Measurements from ENCODE around the gene NFIX. TPM values are rescaled to one million over a fixed set of nuclear protein-coding genes. Genes with fewer than 3 reads are reported as not detected.

NFIX gene
- total RNA-seq, 1 experiment from 2014 or later: 144 TPM

DNA sequence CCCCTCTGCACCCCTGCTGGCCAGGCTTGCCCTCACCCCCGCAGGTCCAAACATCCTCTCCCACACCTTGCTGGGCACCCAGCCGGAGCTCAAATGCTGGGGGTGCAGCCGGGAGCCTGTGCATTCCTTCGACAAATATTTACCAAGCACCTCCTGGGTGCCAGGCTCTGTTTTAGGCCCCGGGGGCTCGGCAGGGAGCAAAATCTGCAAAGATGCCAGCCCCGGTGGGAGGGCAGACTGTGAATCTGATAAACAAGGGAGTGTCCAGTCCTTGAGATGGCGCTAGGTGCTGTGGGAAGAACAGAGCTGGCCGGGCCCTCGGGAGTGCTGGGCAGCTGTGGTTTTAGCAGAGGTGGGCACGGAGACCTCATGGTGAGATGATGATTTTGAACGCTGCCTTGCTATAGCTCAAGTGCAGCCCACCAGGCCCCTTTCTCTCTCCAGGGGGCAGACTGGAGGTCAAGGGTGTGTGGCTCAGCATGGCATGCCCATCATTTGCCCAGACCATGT lies 10.6 kb downstream of the NFIX start:
- TF ChIP-seq, protein P1, sequence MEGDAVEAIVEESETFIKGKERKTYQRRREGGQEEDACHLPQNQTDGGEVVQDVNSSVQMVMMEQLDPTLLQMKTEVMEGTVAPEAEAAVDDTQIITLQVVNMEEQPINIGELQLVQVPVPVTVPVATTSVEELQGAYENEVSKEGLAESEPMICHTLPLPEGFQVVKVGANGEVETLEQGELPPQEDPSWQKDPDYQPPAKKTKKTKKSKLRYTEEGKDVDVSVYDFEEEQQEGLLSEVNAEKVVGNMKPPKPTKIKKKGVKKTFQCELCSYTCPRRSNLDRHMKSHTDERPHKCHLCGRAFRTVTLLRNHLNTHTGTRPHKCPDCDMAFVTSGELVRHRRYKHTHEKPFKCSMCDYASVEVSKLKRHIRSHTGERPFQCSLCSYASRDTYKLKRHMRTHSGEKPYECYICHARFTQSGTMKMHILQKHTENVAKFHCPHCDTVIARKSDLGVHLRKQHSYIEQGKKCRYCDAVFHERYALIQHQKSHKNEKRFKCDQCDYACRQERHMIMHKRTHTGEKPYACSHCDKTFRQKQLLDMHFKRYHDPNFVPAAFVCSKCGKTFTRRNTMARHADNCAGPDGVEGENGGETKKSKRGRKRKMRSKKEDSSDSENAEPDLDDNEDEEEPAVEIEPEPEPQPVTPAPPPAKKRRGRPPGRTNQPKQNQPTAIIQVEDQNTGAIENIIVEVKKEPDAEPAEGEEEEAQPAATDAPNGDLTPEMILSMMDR (IDR thresholded peaks at IDR 0.05): no peak
- TF ChIP-seq TCF7L2 (IDR thresholded peaks at IDR 0.05; ENCODE audit: low read depth, low read length) (no peak), SIN3A (IDR thresholded peaks at IDR 0.05; ENCODE audit: borderline replicate concordance, insufficient read depth, low read depth, low read length) (no peak), POLR2AphosphoS5 (IDR thresholded peaks at IDR 0.05; ENCODE audit: low read depth, low read length) (no peak)
- TF ChIP-seq, protein P2, sequence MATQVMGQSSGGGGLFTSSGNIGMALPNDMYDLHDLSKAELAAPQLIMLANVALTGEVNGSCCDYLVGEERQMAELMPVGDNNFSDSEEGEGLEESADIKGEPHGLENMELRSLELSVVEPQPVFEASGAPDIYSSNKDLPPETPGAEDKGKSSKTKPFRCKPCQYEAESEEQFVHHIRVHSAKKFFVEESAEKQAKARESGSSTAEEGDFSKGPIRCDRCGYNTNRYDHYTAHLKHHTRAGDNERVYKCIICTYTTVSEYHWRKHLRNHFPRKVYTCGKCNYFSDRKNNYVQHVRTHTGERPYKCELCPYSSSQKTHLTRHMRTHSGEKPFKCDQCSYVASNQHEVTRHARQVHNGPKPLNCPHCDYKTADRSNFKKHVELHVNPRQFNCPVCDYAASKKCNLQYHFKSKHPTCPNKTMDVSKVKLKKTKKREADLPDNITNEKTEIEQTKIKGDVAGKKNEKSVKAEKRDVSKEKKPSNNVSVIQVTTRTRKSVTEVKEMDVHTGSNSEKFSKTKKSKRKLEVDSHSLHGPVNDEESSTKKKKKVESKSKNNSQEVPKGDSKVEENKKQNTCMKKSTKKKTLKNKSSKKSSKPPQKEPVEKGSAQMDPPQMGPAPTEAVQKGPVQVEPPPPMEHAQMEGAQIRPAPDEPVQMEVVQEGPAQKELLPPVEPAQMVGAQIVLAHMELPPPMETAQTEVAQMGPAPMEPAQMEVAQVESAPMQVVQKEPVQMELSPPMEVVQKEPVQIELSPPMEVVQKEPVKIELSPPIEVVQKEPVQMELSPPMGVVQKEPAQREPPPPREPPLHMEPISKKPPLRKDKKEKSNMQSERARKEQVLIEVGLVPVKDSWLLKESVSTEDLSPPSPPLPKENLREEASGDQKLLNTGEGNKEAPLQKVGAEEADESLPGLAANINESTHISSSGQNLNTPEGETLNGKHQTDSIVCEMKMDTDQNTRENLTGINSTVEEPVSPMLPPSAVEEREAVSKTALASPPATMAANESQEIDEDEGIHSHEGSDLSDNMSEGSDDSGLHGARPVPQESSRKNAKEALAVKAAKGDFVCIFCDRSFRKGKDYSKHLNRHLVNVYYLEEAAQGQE (IDR thresholded peaks at IDR 0.05; ENCODE audit: insufficient read depth in 1 of 2, low read depth in 2 of 2, low read length in 1 of 2): no peak
- H3K27me3 ChIP-seq (ENCODE audit: control insufficient read depth, insufficient read depth, low read length): no peaks in the 10 kb centered on the region
- ChIA-PET POLR2A (no interaction called here), CTCF (interaction anchor here (0.6 to 1.3 kb wide), 3 partner anchors 28 to 55 kb away, joined by 3 to 5 read pairs (median 3); no protein-coding TSS in a partner anchor)
- BruUV-seq (replicated peaks): no TSS peak
- H3K36me3 ChIP-seq (ENCODE audit: control insufficient read depth, insufficient read depth, low read length): no peaks in the 10 kb centered on the region
- no peak for DNase-seq (ENCODE audit: low read depth, low spot score)
- ATAC-seq: no peak
- in situ Hi-C loops (cut with HindIII; ENCODE audit: low pct_unique_long_range_greater_than_20kb, low sequenced_read_pairs): no loop called here
- no peak overlapping the region for H3K4me3 ChIP-seq (ENCODE audit: low read depth in 2 of 2, low read length in 2 of 2)
- H3K9me3 ChIP-seq (ENCODE audit: control insufficient read depth, insufficient read depth, low read depth, low read length): no peaks in the 10 kb centered on the region
- peaks cover 66% of the 10 kb centered on the region for H3K4me1 ChIP-seq (ENCODE audit: control insufficient read depth, insufficient read depth, low read length)
- intact Hi-C loops (cut with micrococcal nuclease; ENCODE audit: unreplicated experiment): no loop called here
- peak overlapping the region; percentile 63; the same call in 1 of the 2 replicates for H3K27ac ChIP-seq (ENCODE audit: low read length)

DNA sequence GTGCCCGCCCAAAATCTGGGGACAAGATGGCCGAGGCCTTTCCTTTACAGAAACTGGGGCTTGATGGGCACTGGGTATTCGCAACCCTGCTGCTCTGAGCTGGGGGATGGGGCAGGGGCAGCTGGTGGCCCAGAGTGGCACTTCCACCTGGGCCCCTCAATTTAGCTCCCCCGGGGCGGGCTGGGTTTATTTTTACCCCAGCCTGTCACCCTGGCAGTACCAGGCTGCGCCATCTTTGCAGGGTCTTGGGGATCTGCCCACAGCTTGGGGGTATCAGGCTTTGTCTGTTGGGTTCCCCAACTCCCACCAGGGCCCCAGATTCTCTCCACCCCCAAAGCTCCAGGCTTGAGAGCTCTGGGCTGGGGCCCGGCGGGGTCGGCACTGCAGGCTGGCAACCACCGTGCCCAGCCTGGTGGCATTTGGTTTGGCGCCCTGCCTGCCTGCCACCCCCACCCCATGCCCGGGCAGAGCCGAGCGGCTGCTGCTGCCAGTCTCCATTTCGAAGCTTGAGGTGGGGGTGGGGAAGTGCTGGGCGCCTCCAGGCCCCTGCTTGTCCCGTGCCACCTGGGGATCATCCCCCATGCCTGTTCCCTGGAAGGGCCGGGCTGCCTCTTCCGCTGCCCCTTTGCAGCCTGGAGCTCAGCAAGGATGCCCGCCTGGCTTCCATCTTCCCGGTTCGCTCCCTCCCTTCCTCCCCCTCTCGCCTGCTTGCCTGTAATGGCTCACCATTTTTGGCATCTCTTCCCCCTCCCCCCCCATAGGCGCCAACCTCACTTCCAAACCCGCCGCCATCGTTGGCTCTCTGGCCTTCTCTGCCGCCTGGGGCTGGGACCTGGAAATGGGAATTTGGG lies 11.4 kb downstream of the NFIX start:
- TF ChIP-seq POLR2AphosphoS5 (IDR thresholded peaks at IDR 0.05; ENCODE audit: low read depth, low read length): no peak
- no peak for TF ChIP-seq SIN3A (IDR thresholded peaks at IDR 0.05; ENCODE audit: borderline replicate concordance, insufficient read depth, low read depth, low read length)
- TF ChIP-seq, protein P2 (IDR thresholded peaks at IDR 0.05; ENCODE audit: insufficient read depth in 1 of 2, low read depth in 2 of 2, low read length in 1 of 2): no peak
- TF ChIP-seq TCF7L2 (IDR thresholded peaks at IDR 0.05; ENCODE audit: low read depth, low read length): no peak
- TF ChIP-seq, protein P1 (IDR thresholded peaks at IDR 0.05): no peak
- ATAC-seq (no peak), DNase-seq (ENCODE audit: low read depth, low spot score) (no peak)
- Histone ChIP-seq H3K27me3 (ENCODE audit: control insufficient read depth, insufficient read depth, low read length) (no peaks in the 10 kb centered on the region), H3K9me3 (ENCODE audit: control insufficient read depth, insufficient read depth, low read depth, low read length) (no peaks in the 10 kb centered on the region), H3K36me3 (ENCODE audit: control insufficient read depth, insufficient read depth, low read length) (no peaks in the 10 kb centered on the region), H3K4me3 (ENCODE audit: low read depth in 2 of 2, low read length in 2 of 2) (no peak overlapping the region), H3K27ac (ENCODE audit: low read length) (peak overlapping the region; percentile 99), H3K4me1 (ENCODE audit: control insufficient read depth, insufficient read depth, low read length) (peaks cover 73% of the 10 kb centered on the region)
- ChIA-PET CTCF (interaction anchor here (1.0 to 1.3 kb wide), 2 partner anchors 29 to 48 kb away, joined by 3 to 5 read pairs; no protein-coding TSS in a partner anchor), POLR2A (no interaction called here)
- in situ Hi-C loops (cut with HindIII; ENCODE audit: low pct_unique_long_range_greater_than_20kb, low sequenced_read_pairs): no loop called here
- no TSS peak for BruUV-seq (replicated peaks)
- intact Hi-C loops (cut with micrococcal nuclease; ENCODE audit: unreplicated experiment): no loop called here

Measured in Panc1 (cell line).